Mesenchymal stem cell (in vitro differentiated cells and primary cell): ENCODE results near the gene PTPN2.

Experiments used
- DNase-seq: peaks from one replicate; pipeline ENCODE4 v3.0.0-alpha.2; 2013
- H2AFZ ChIP-seq: one replicate; pipeline ENCODE4 v1.6.1; 2013; ENCODE audit warnings: low read depth, mild to moderate bottlenecking, control low read depth, inconsistent platforms, low read length, moderate library complexity
- H2AK5ac ChIP-seq: 2 replicates; pipeline ENCODE4 v1.6.1; 2013; ENCODE audit warnings: low read length, moderate library complexity, mild to moderate bottlenecking, inconsistent platforms; ENCODE audit not compliant: severe bottlenecking
- H2BK120ac ChIP-seq: one replicate; pipeline ENCODE4 v1.6.1; 2013; ENCODE audit warnings: low read depth, mild to moderate bottlenecking, inconsistent platforms, low read length, moderate library complexity
- H2BK12ac ChIP-seq, 2 experiments: one replicate each; pipeline ENCODE4 v1.6.1; 2013; ENCODE audit warnings: inconsistent platforms in 2 of 2, low read length in 2 of 2, mild to moderate bottlenecking in 2 of 2, moderate library complexity in 2 of 2, control low read depth in 1 of 2
- H2BK15ac ChIP-seq: one replicate; pipeline ENCODE4 v1.6.1; 2013; ENCODE audit warnings: mild to moderate bottlenecking, low read depth, inconsistent platforms; ENCODE audit not compliant: poor library complexity, severe bottlenecking
- H2BK5ac ChIP-seq: 2 replicates; pipeline ENCODE4 v1.6.1; 2013; ENCODE audit warnings: low read depth, mild to moderate bottlenecking, low read length, control low read depth, inconsistent platforms; ENCODE audit not compliant: poor library complexity, severe bottlenecking
- H3K14ac ChIP-seq, 2 experiments: one replicate each; pipeline ENCODE4 v1.6.1; 2013; ENCODE audit warnings: inconsistent platforms in 2 of 2, low read length in 2 of 2, control low read depth in 1 of 2, mild to moderate bottlenecking in 1 of 2, moderate library complexity in 1 of 2
- H3K18ac ChIP-seq, 2 experiments: one replicate each; pipeline ENCODE4 v1.6.1; 2013; ENCODE audit warnings: inconsistent platforms in 2 of 2, low read length in 2 of 2, control low read depth in 1 of 2, low read depth in 1 of 2, mild to moderate bottlenecking in 1 of 2
- H3K23ac ChIP-seq, 2 experiments: one replicate each; pipeline ENCODE4 v1.6.1; 2013; ENCODE audit warnings: inconsistent platforms in 2 of 2, low read length in 2 of 2, mild to moderate bottlenecking in 2 of 2, moderate library complexity in 2 of 2, control low read depth in 1 of 2
- H3K27ac ChIP-seq: 2 replicates; pipeline ENCODE4 v1.5.1; 2013; ENCODE audit warnings: mild to moderate bottlenecking, moderate library complexity, low read length, control low read depth, inconsistent platforms; ENCODE audit not compliant: poor library complexity, severe bottlenecking
- H3K27me3 ChIP-seq, 2 experiments: 2 replicates each; pipeline versions ENCODE4 v1.6.1 to v1.7.0; 2013; ENCODE audit warnings: low read length in 2 of 2, mild to moderate bottlenecking in 2 of 2, moderate library complexity in 2 of 2, control low read depth in 1 of 2, inconsistent platforms in 1 of 2; ENCODE audit not compliant: control insufficient read depth in 1 of 2, insufficient read depth in 1 of 2
- H3K36me3 ChIP-seq, 2 experiments: 2 replicates each; pipeline versions ENCODE4 v1.6.1 to v1.7.0; 2013; ENCODE audit warnings: low read length in 2 of 2, control low read depth in 1 of 2, inconsistent platforms in 1 of 2, low read depth in 1 of 2, mild to moderate bottlenecking in 1 of 2; ENCODE audit not compliant: insufficient read depth in 2 of 2, control insufficient read depth in 1 of 2
- H3K4ac ChIP-seq, 2 experiments: one replicate each; pipeline ENCODE4 v1.6.1; 2013; ENCODE audit warnings: inconsistent platforms in 2 of 2, low read length in 2 of 2, mild to moderate bottlenecking in 2 of 2, moderate library complexity in 2 of 2, control low read depth in 1 of 2, low read depth in 1 of 2
- H3K4me1 ChIP-seq: 2 replicates; pipeline ENCODE4 v1.6.1; 2013; ENCODE audit warnings: low read depth, low read length, control low read depth; ENCODE audit not compliant: control insufficient read depth, insufficient read depth
- H3K4me2 ChIP-seq: 2 replicates; pipeline ENCODE4 v1.6.1; 2013; ENCODE audit warnings: low read length, mild to moderate bottlenecking, inconsistent platforms; ENCODE audit not compliant: poor library complexity, severe bottlenecking
- H3K4me3 ChIP-seq, 2 experiments: 2 replicates each; pipeline versions ENCODE4 v1.5.1 to v1.7.0; 2013; ENCODE audit warnings: low read length in 2 of 2, mild to moderate bottlenecking in 2 of 2, control low read depth in 1 of 2, low read depth in 1 of 2; ENCODE audit not compliant: insufficient read depth in 1 of 2
- H3K79me1 ChIP-seq: replicated peaks from 2 replicates; pipeline ENCODE4 v1.6.1; 2013; ENCODE audit warnings: mild to moderate bottlenecking, control low read depth, low read length, inconsistent platforms; ENCODE audit not compliant: poor library complexity, severe bottlenecking
- H3K9ac ChIP-seq: 2 replicates; pipeline ENCODE4 v1.7.0; 2013; ENCODE audit warnings: mild to moderate bottlenecking, low read length, moderate library complexity
- H3K9me3 ChIP-seq: 2 replicates; pipeline ENCODE4 v1.7.0; 2013; ENCODE audit warnings: mild to moderate bottlenecking, low read length; ENCODE audit not compliant: control insufficient read depth
- H4K8ac ChIP-seq: one replicate; pipeline ENCODE4 v1.6.1; 2013; ENCODE audit warnings: inconsistent platforms, mild to moderate bottlenecking, low read length, moderate library complexity
- H4K91ac ChIP-seq: one replicate; pipeline ENCODE4 v1.6.1; 2013; ENCODE audit warnings: mild to moderate bottlenecking, low read length, inconsistent platforms
- WGBS: methylation state at CpG from one replicate; pipeline ENCODE4 v1.1.7; 2013; ENCODE audit warnings: mixed read lengths; 5-methylcytosine and 5-hydroxymethylcytosine counted together

PTPN2 gene

DNA sequence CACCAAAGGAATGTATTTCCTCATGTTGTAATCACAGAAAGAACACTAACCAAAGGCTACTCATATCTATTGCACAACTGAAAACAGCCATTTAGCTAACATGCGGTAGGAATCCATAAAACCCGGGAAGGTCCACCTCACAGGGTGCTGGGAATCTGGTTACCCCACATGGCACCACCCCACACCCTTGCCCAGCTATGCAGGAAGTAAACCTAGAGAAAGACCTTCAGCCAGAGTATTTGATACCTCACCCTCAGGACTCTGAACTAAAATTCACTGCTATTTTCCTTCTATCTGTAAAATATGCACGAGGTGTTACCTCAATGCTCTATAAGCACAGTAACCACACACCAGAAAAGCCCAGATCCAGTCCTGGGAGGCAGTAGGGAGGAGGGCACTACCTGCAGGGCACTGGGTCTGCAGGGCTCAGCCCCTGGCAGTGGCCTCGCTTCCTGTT is 45.8 kb downstream of the PTPN2 start:
- Histone ChIP-seq H2BK5ac (no peak overlapping the region), H3K79me1 (peaks cover 22% of the 10 kb centered on the region), H2BK12ac (peak overlapping the region in 1 of 2 experiments; percentile 44), H3K27me3 (no peaks in the 10 kb centered on the region), H3K4me3 (peak overlapping the region in 1 of 2 experiments; percentile 46), H3K4me1 (peaks cover 4% of the 10 kb centered on the region), H2BK120ac (no peak overlapping the region), H3K27ac (peak overlapping the region; percentile 89), H3K4ac (peak overlapping the region in 1 of 2 experiments; percentile 29), H3K9ac (peak overlapping the region; percentile 86), H3K23ac (no peak overlapping the region), H3K14ac (no peak overlapping the region), H3K18ac (peak overlapping the region; percentile 16 to 60), H3K9me3 (no peaks in the 10 kb centered on the region), H4K8ac (no peak overlapping the region), H3K36me3 (peaks cover 0 to 9% of the 10 kb centered on the region in 2 experiments), H2AK5ac (no peak overlapping the region), H4K91ac (no peak overlapping the region), H2AFZ (no peak overlapping the region), H3K4me2 (peak overlapping the region; percentile 46), H2BK15ac (no peak overlapping the region)
- peak; percentile 88 for DNase-seq
- 32% methylated on average over 3 of the region's 4 CpGs for WGBS

DNA sequence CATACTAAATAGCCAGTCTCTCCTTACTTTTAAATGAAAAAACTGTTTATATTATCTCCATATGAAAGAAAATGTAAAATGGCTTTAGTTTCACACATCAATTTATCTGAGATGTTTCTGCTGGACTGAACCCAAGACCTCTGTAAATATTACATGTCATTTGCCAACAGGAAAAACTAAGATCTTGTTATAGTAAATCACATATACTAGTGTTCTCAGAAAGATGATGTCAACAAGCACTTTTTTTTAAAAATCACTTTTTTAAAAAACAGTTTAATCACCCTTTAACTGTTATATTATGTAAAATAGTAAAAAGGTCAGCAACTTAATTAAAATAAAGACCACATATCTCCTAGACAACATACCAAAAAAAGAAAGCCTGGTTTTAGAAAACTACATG is 46.3 kb downstream of the PTPN2 start:
- no peak overlapping the region for H3K23ac ChIP-seq
- no peak overlapping the region for H3K14ac ChIP-seq
- H3K18ac ChIP-seq, result no peak overlapping the region
- H2BK12ac ChIP-seq, result no peak overlapping the region
- H3K4me2 ChIP-seq, result no peak overlapping the region
- H3K27me3 ChIP-seq, result no peaks in the 10 kb centered on the region
- H3K4me3 ChIP-seq, result peak overlapping the region in 1 of 2 experiments; percentile 16
- no peak overlapping the region for H2BK15ac ChIP-seq
- H2BK5ac ChIP-seq, result no peak overlapping the region
- H3K9me3 ChIP-seq, result no peaks in the 10 kb centered on the region
- H3K4ac ChIP-seq, result no peak overlapping the region
- peaks cover 2 to 11% of the 10 kb centered on the region in 2 experiments for H3K36me3 ChIP-seq
- peak overlapping the region; percentile 41 for H3K27ac ChIP-seq
- no peak overlapping the region for H4K8ac ChIP-seq
- H4K91ac ChIP-seq, result no peak overlapping the region
- peaks cover 21% of the 10 kb centered on the region for H3K79me1 ChIP-seq
- no peak overlapping the region for H2AFZ ChIP-seq
- H2BK120ac ChIP-seq, result no peak overlapping the region
- no peak overlapping the region for H2AK5ac ChIP-seq
- H3K4me1 ChIP-seq, result peaks cover 4% of the 10 kb centered on the region
- peak overlapping the region; percentile 86 for H3K9ac ChIP-seq
- peak; percentile 56 for DNase-seq

DNA sequence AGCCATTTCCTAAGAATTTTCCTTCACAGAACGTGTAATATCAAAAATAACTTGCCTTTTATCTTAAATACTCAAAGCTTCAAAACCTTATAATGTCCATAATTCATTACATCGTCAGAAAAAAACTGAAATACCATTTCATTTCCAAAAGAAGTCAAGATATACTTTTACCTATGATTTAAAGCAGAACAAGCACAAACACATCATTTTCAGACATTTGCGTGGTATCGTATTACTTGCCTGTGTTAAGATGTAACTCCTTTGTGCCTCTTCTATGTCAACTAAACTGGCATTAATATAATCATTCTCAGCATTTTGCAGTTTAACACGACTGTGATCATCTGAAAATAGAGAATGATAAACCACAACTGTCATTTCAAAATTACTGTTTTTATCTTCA is 47.5 kb downstream of the PTPN2 start:
- H3K9me3 ChIP-seq, result no peaks in the 10 kb centered on the region
- no peak overlapping the region for H4K91ac ChIP-seq
- no peaks in the 10 kb centered on the region for H3K27me3 ChIP-seq
- H3K4me1 ChIP-seq, result peaks cover 2% of the 10 kb centered on the region
- H4K8ac ChIP-seq, result no peak overlapping the region
- no peak overlapping the region for H2AK5ac ChIP-seq
- H3K14ac ChIP-seq, result no peak overlapping the region
- no peak overlapping the region for H2BK5ac ChIP-seq
- no peak overlapping the region for H2BK120ac ChIP-seq
- no peak overlapping the region for H3K4me2 ChIP-seq
- H2AFZ ChIP-seq, result no peak overlapping the region
- 97% methylated on average over 5 of the region's 5 CpGs for WGBS
- no peak for DNase-seq
- no peak overlapping the region for H3K23ac ChIP-seq
- no peak overlapping the region for H3K27ac ChIP-seq
- peaks cover 3 to 12% of the 10 kb centered on the region in 2 experiments for H3K36me3 ChIP-seq
- no peak overlapping the region for H2BK15ac ChIP-seq
- no peak overlapping the region for H2BK12ac ChIP-seq
- no peak overlapping the region for H3K9ac ChIP-seq
- H3K4me3 ChIP-seq, result no peak overlapping the region
- H3K79me1 ChIP-seq, result peaks cover 18% of the 10 kb centered on the region
- H3K4ac ChIP-seq, result no peak overlapping the region
- no peak overlapping the region for H3K18ac ChIP-seq

DNA sequence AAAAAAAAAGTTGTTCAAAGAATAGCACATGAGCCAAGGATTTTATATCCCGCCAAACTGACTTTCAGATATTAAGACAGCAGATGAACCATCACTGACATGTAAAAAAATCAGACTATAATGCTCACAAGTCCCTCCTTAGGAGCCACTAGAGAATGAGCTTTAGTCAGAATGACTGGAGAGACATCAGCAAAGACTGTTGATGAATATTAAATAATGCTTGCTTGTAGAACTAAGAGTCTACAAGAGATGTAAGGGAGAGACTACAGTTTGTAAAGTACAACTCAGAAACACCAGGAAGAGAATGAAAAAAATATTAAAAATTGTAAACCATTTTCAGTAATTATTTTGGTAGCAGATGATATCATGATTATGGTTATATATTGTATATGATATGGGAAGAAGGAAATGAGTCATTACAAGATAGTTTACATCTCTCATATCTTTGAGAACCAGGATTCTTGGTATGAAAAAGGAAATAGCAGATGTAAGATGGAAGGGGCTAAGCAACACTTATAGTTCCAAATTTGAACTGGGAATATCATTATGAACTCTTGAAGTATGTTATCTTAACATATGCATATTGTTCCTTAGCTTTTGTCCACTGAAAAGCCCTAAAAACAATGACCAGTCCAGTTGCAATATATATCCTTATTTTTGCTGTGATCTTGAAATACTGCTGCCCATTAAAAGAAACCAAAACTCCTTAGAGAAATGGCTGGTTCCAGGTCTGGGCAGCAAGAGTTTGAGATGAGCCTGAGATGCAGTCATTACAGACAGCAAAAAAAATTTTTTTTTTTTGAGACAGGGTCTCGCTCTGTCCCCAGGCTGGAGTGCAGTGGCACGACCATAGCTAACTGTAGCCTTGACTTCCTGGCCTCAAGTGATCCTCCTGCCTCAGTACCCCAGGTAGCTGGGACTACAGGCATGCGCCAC is 55.7 kb downstream of the PTPN2 start:
- Histone ChIP-seq H2BK15ac (no peak overlapping the region), H3K27ac (no peak overlapping the region), H3K4me3 (no peak overlapping the region), H2BK12ac (no peak overlapping the region), H3K23ac (no peak overlapping the region), H2AFZ (no peak overlapping the region), H3K4me2 (no peak overlapping the region), H2BK5ac (no peak overlapping the region), H3K4me1 (no peaks in the 10 kb centered on the region), H4K91ac (no peak overlapping the region), H3K9me3 (peaks cover 14% of the 10 kb centered on the region), H3K27me3 (no peaks in the 10 kb centered on the region), H3K18ac (no peak overlapping the region), H4K8ac (no peak overlapping the region), H3K36me3 (peaks cover 22 to 44% of the 10 kb centered on the region in 2 experiments), H2BK120ac (no peak overlapping the region), H3K9ac (no peak overlapping the region), H3K4ac (no peak overlapping the region), H2AK5ac (no peak overlapping the region), H3K14ac (no peak overlapping the region), H3K79me1 (peaks cover 17% of the 10 kb centered on the region)
- peak; percentile 4 for DNase-seq
- WGBS, result 98% methylated on average over 3 of the region's 4 CpGs
